Loucy (cell line): ENCODE data around the gene TMEM248.

ENCODE experiments used
- H2AFZ ChIP-seq: fragments of 200-600 bp; sonication (generic); 2 replicates; pipeline ENCODE4 v1.6.0; 2016; ENCODE audit warnings: antibody characterized with exemption, mild to moderate bottlenecking, low read length, moderate library complexity
- H3F3A ChIP-seq: fragments of 200-600 bp; 2 replicates; pipeline ENCODE4 v1.6.0; 2016; ENCODE audit warnings: antibody characterized with exemption, low read depth, mild to moderate bottlenecking
- H3K27me3 ChIP-seq: fragments of 200-600 bp; sonication (generic); 2 replicates; pipeline ENCODE4 v1.6.1; 2014; ENCODE audit warnings: low read length, mild to moderate bottlenecking; ENCODE audit not compliant: insufficient read depth, poor library complexity, severe bottlenecking
- H3K36me3 ChIP-seq: fragments of 200-600 bp; sonication (generic); 2 replicates; pipeline ENCODE4 v1.6.1; 2016; ENCODE audit warnings: low read length; ENCODE audit not compliant: insufficient read depth
- H3K4me1 ChIP-seq: fragments of 200-600 bp; sonication (generic); 2 replicates; pipeline ENCODE4 v1.5.1; 2014; ENCODE audit warnings: low read length, mild to moderate bottlenecking; ENCODE audit not compliant: insufficient read depth, poor library complexity, severe bottlenecking
- H3K4me2 ChIP-seq: fragments of 200-600 bp; sonication (generic); 2 replicates; pipeline ENCODE4 v1.6.0; 2014; ENCODE audit warnings: antibody characterized with exemption, low read length, low read depth, mild to moderate bottlenecking; ENCODE audit not compliant: poor library complexity, severe bottlenecking
- H3K4me3 ChIP-seq: fragments of 200-600 bp; sonication (generic); 2 replicates; pipeline ENCODE4 v1.5.1; 2014; ENCODE audit warnings: low read length, mild to moderate bottlenecking, mixed read lengths; ENCODE audit not compliant: poor library complexity, severe bottlenecking
- H3K79me2 ChIP-seq: fragments of 200-600 bp; sonication (generic); 2 replicates; pipeline ENCODE4 v1.6.1; 2014; ENCODE audit warnings: low read length; ENCODE audit not compliant: insufficient read depth
- H3K9ac ChIP-seq: fragments of 200-600 bp; sonication (generic); 2 replicates; pipeline ENCODE4 v1.6.0; 2014; ENCODE audit warnings: mild to moderate bottlenecking, low read depth, low read length, moderate library complexity; ENCODE audit not compliant: poor library complexity, severe bottlenecking
- H3K9me2 ChIP-seq: fragments of 200-600 bp; sonication (generic); replicated peaks from 2 replicates; pipeline ENCODE4 v1.6.1; 2016; ENCODE audit warnings: low read depth, low read length, mixed read lengths
- H3K9me3 ChIP-seq: fragments of 200-600 bp; sonication (generic); 2 replicates; pipeline ENCODE4 v1.6.1; 2014; ENCODE audit warnings: mild to moderate bottlenecking, antibody characterized with exemption, low read length, low read depth; ENCODE audit not compliant: insufficient read depth
- H4K20me1 ChIP-seq: fragments of 200-600 bp; sonication (generic); 2 replicates; pipeline ENCODE4 v1.6.0; 2014; ENCODE audit warnings: antibody characterized with exemption, low read length, mild to moderate bottlenecking; ENCODE audit not compliant: insufficient read depth, poor library complexity, severe bottlenecking
- CTCF ChIP-seq: fragments of 200-600 bp; sonication (generic); conservative IDR thresholded peaks from 2 replicates; pipeline ENCODE4 v1.5.1; 2014; ENCODE audit warnings: mild to moderate bottlenecking, antibody characterized with exemption, low read length
- EZH2phosphoT487 ChIP-seq: fragments of 200-600 bp; IDR thresholded peaks from 2 replicates; pipeline ENCODE4 v1.6.1; 2018; ENCODE audit warnings: antibody characterized with exemption, mild to moderate bottlenecking, moderate library complexity, borderline replicate concordance

TMEM248 gene

GRCh38 chr7:66939325-66939724 is 18.3 kb downstream of the TMEM248 start:
- H4K20me1 ChIP-seq: peaks cover 26% of the 10 kb centered on the region
- H3K36me3 ChIP-seq: peaks cover 37% of the 10 kb centered on the region; the same call in 1 of the 2 replicates
- H3K4me2 ChIP-seq: no peak overlapping the region

GRCh38 chr7:66946545-66946944 is 25.5 kb downstream of the TMEM248 start:
- TF ChIP-seq EZH2phosphoT487 (no peak), CTCF (no peak)

More at GRCh38 chr7:66939325-66939724, 18.3 kb downstream of the TMEM248 start:
- H2AFZ ChIP-seq: no peak overlapping the region
- H3K4me1 ChIP-seq: no peaks in the 10 kb centered on the region
- H3K4me3 ChIP-seq: no peak overlapping the region
- H3K79me2 ChIP-seq: peaks cover 61% of the 10 kb centered on the region
- H3K9ac ChIP-seq: no peak overlapping the region
- H3K9me2 ChIP-seq: no peaks in the 10 kb centered on the region
- no peaks in the 10 kb centered on the region for H3F3A ChIP-seq
- TF ChIP-seq CTCF (no peak), EZH2phosphoT487 (no peak)
- H3K27me3 ChIP-seq: no peaks in the 10 kb centered on the region
- H3K9me3 ChIP-seq: no peaks in the 10 kb centered on the region

GRCh38 chr7:66948480-66949109 is 27.6 kb downstream of the TMEM248 start:
- Histone ChIP-seq H3K36me3 (peaks cover 87% of the 10 kb centered on the region), H3F3A (no peaks in the 10 kb centered on the region), H3K4me3 (no peak overlapping the region), H2AFZ (no peak overlapping the region), H3K9ac (no peak overlapping the region), H3K9me2 (no peaks in the 10 kb centered on the region), H3K4me1 (no peaks in the 10 kb centered on the region), H3K27me3 (no peaks in the 10 kb centered on the region), H3K4me2 (no peak overlapping the region), H4K20me1 (no peaks in the 10 kb centered on the region), H3K79me2 (no peaks in the 10 kb centered on the region), H3K9me3 (no peaks in the 10 kb centered on the region)
- TF ChIP-seq CTCF (no peak), EZH2phosphoT487 (no peak)

More at GRCh38 chr7:66946545-66946944, 25.5 kb downstream of the TMEM248 start:
- Histone ChIP-seq H3K36me3 (peaks cover 86% of the 10 kb centered on the region), H3K4me1 (no peaks in the 10 kb centered on the region), H3K4me3 (no peak overlapping the region), H3K27me3 (no peaks in the 10 kb centered on the region), H4K20me1 (peaks cover 4% of the 10 kb centered on the region), H3K9me2 (no peaks in the 10 kb centered on the region), H3K4me2 (no peak overlapping the region), H3K9me3 (no peaks in the 10 kb centered on the region), H3K9ac (no peak overlapping the region), H3F3A (no peaks in the 10 kb centered on the region), H3K79me2 (no peaks in the 10 kb centered on the region), H2AFZ (no peak overlapping the region)
